H1 (cell line): Measurements from ENCODE around the gene ERMARD. TPM values are rescaled to one million over a fixed set of nuclear protein-coding genes. Genes with fewer than 3 reads are reported as not detected.

Experiments
- CTCF ChIA-PET: fragments of 300-600 bp; sonication (Branson Sonifier 250); formaldehyde crosslinking; loops from one replicate; lab custom pipeline; 2021; ENCODE audit not compliant: partially characterized antibody; lab: Charles Lee
- POLR2A ChIA-PET: fragments of 300-600 bp; sonication (Branson Sonifier 250); formaldehyde crosslinking; loops from one replicate; lab custom pipeline; 2021; ENCODE audit warnings: inconsistent platforms; ENCODE audit not compliant: partially characterized antibody; lab: Charles Lee
- DNase-seq, 2 experiments: peaks; one replicate each; pipeline versions ENCODE4 v3.0.0 to v3.0.0-alpha.2; 2010 to 2022; ENCODE audit warnings: low spot score in 2 of 2, low read depth in 1 of 2, mixed read lengths in 1 of 2
- FAIRE-seq: peaks from 2 replicates; lab custom pipeline; 2011; peaks lifted over from hg19 to GRCh38; lab: Jason Lieb, UNC
- H2AFZ ChIP-seq: 2 replicates; pipeline ENCODE4 v1.8.1; 2012; ENCODE audit warnings: low read length, inconsistent platforms
- H2AK5ac ChIP-seq: 2 replicates; pipeline ENCODE4 v1.6.1; 2013; ENCODE audit warnings: low read depth, low read length
- H2BK120ac ChIP-seq: replicated peaks from 2 replicates; pipeline ENCODE3; 2013; ENCODE audit warnings: low read depth, low read length, inconsistent platforms
- H2BK12ac ChIP-seq: 2 replicates; pipeline ENCODE4 v1.6.1; 2013; ENCODE audit warnings: low read depth, low read length
- H2BK15ac ChIP-seq: 2 replicates; pipeline ENCODE4 v1.6.1; 2013; ENCODE audit warnings: low read length
- H2BK20ac ChIP-seq: 2 replicates; pipeline ENCODE4 v1.6.1; 2013; ENCODE audit warnings: low read length
- H2BK5ac ChIP-seq: 2 replicates; pipeline ENCODE4 v1.6.1; 2013; ENCODE audit warnings: low read depth, low read length
- H3K14ac ChIP-seq: 2 replicates; pipeline ENCODE4 v1.6.1; 2013; ENCODE audit warnings: inconsistent platforms; ENCODE audit not compliant: insufficient read length
- H3K18ac ChIP-seq: 2 replicates; pipeline ENCODE4 v1.6.1; 2013; ENCODE audit warnings: low read length; ENCODE audit errors: extremely low read depth
- H3K23ac ChIP-seq: 2 replicates; pipeline ENCODE4 v1.6.1; 2013; ENCODE audit warnings: inconsistent platforms; ENCODE audit not compliant: insufficient read length
- H3K23me2 ChIP-seq: 2 replicates; pipeline ENCODE4 v1.6.1; 2013; ENCODE audit warnings: low read depth, low read length
- H3K27ac ChIP-seq: 2 replicates; pipeline ENCODE4 v1.6.1; 2011; ENCODE audit warnings: low read depth, low read length, inconsistent platforms
- H3K27me3 ChIP-seq, 4 experiments: replicated peaks in 1 of 4; 1 replicate in 1 of 4; 2 replicates in 3 of 4; pipeline versions ENCODE4 v1.6.1 to v1.8.1; 2011 to 2013; ENCODE audit warnings: low read length in 3 of 4, mild to moderate bottlenecking in 3 of 4, inconsistent platforms in 2 of 4, mixed read lengths in 2 of 4, moderate library complexity in 1 of 4; ENCODE audit not compliant: control insufficient read depth in 3 of 4, insufficient read depth in 3 of 4; ENCODE audit errors: extremely low read depth in 1 of 4
- H3K36me3 ChIP-seq, 4 experiments: 2 replicates each; pipeline versions ENCODE4 v1.6.1 to v1.8.1; 2011 to 2013; ENCODE audit warnings: mild to moderate bottlenecking in 4 of 4, low read length in 3 of 4, moderate library complexity in 2 of 4, control low read depth in 1 of 4, inconsistent platforms in 1 of 4; ENCODE audit not compliant: insufficient read depth in 4 of 4, control insufficient read depth in 2 of 4
- H3K4ac ChIP-seq: replicated peaks from 2 replicates; pipeline ENCODE3; 2013; ENCODE audit warnings: low read length, low read depth, mixed read lengths, inconsistent platforms; ENCODE audit not compliant: insufficient read length
- H3K4me1 ChIP-seq, 4 experiments: replicated peaks in 1 of 4; 1 replicate in 1 of 4; 2 replicates in 3 of 4; pipeline versions ENCODE4 v1.6.1 to v1.8.1; 2011 to 2013; ENCODE audit warnings: low read length in 3 of 4, inconsistent platforms in 2 of 4, mixed read lengths in 1 of 4; ENCODE audit not compliant: insufficient read depth in 4 of 4, control insufficient read depth in 3 of 4
- H3K4me2 ChIP-seq, 2 experiments: 2 replicates each; pipeline versions ENCODE4 v1.6.1 to v1.8.1; 2011 to 2013; ENCODE audit warnings: low read depth in 2 of 2, low read length in 2 of 2, control low read depth in 1 of 2, inconsistent platforms in 1 of 2, mild to moderate bottlenecking in 1 of 2; ENCODE audit not compliant: insufficient read depth in 1 of 2
- H3K4me3 ChIP-seq, 4 experiments: fragments of 200-600, 300-600 bp in 1 of 4; sonication (generic), shearing (Covaris generic), sonication (Bioruptor Twin) in 1 of 4; 2 replicates each; pipeline versions ENCODE4 v1.5.1 to v1.8.1; 2011 to 2016; ENCODE audit warnings: low read length in 4 of 4, low read depth in 3 of 4, control low read depth in 2 of 4, inconsistent platforms in 2 of 4, mild to moderate bottlenecking in 2 of 4, mixed read lengths in 1 of 4, moderate library complexity in 1 of 4; ENCODE audit not compliant: insufficient read depth in 2 of 4; ENCODE audit errors: extremely low read depth in 1 of 4
- H3K56ac ChIP-seq: replicated peaks from 2 replicates; pipeline ENCODE3; 2013; ENCODE audit warnings: low read depth, mild to moderate bottlenecking, mixed read lengths, low read length, inconsistent platforms; ENCODE audit not compliant: insufficient read length
- H3K79me1 ChIP-seq: 2 replicates; pipeline ENCODE4 v1.6.1; 2013; ENCODE audit warnings: low read depth, low read length, control low read depth
- H3K79me2 ChIP-seq, 2 experiments: 2 replicates each; pipeline versions ENCODE4 v1.6.1 to v1.8.1; 2012 to 2013; ENCODE audit warnings: low read length in 2 of 2, mild to moderate bottlenecking in 2 of 2, inconsistent platforms in 1 of 2; ENCODE audit not compliant: insufficient read depth in 2 of 2, control insufficient read depth in 1 of 2
- H3K9ac ChIP-seq, 4 experiments: replicated peaks in 1 of 4; 1 replicate in 1 of 4; 2 replicates in 3 of 4; pipeline versions ENCODE4 v1.6.1 to v1.8.1; 2011 to 2013; ENCODE audit warnings: low read depth in 3 of 4, low read length in 3 of 4, control low read depth in 2 of 4, mild to moderate bottlenecking in 2 of 4, moderate library complexity in 2 of 4, inconsistent platforms in 1 of 4; ENCODE audit errors: extremely low read depth in 1 of 4
- H3K9me3 ChIP-seq, 2 experiments: 2 replicates each; pipeline versions ENCODE4 v1.6.1 to v1.8.1; 2012 to 2013; ENCODE audit warnings: mild to moderate bottlenecking in 2 of 2, moderate library complexity in 2 of 2, control low read depth in 1 of 2, inconsistent platforms in 1 of 2, low read depth in 1 of 2, low read length in 1 of 2, mixed read lengths in 1 of 2; ENCODE audit not compliant: insufficient read depth in 2 of 2
- H4K20me1 ChIP-seq, 2 experiments: replicated peaks in 1 of 2; 2 replicates each; pipeline versions ENCODE3 to v1.8.1; 2011 to 2013; ENCODE audit warnings: inconsistent platforms in 2 of 2, low read length in 2 of 2, mild to moderate bottlenecking in 1 of 2; ENCODE audit not compliant: insufficient read depth in 2 of 2, control insufficient read depth in 1 of 2
- H4K5ac ChIP-seq: 2 replicates; pipeline ENCODE4 v1.6.1; 2013; ENCODE audit warnings: low read length, low read depth, mixed read lengths, inconsistent platforms; ENCODE audit not compliant: insufficient read length
- H4K8ac ChIP-seq: 2 replicates; pipeline ENCODE4 v1.8.0; 2013; ENCODE audit warnings: mild to moderate bottlenecking, moderate library complexity, low read length, inconsistent platforms; ENCODE audit not compliant: insufficient read depth; ENCODE audit errors: extremely low read depth
- H4K91ac ChIP-seq: replicated peaks from 2 replicates; pipeline ENCODE3; 2013; ENCODE audit warnings: low read length, mixed read lengths, inconsistent platforms; ENCODE audit not compliant: insufficient read length
- CHD1 ChIP-seq: IDR thresholded peaks from 2 replicates; pipeline ENCODE4 v1.6.1; 2012; ENCODE audit warnings: low read depth, low read length, improper control_type of control experiment
- CREB1 ChIP-seq: IDR thresholded peaks from 2 replicates; pipeline ENCODE4 v1.6.1; 2012; ENCODE audit warnings: inconsistent platforms
- GABPA ChIP-seq: IDR thresholded peaks from 2 replicates; pipeline ENCODE4 v1.6.1; 2011; ENCODE audit warnings: mild to moderate bottlenecking, low read length, moderate library complexity, borderline replicate concordance; ENCODE audit not compliant: insufficient read depth
- NANOG ChIP-seq: IDR thresholded peaks from 2 replicates; pipeline ENCODE4 v1.6.1; 2011; ENCODE audit warnings: low read length, low read depth, mild to moderate bottlenecking, inconsistent platforms; ENCODE audit not compliant: insufficient read depth, poor library complexity, severe bottlenecking
- PHF8 ChIP-seq: fragments of 200-600 bp; sonication (generic); conservative IDR thresholded peaks from 2 replicates; pipeline ENCODE4 v1.7.1; 2012; ENCODE audit warnings: low read depth, mild to moderate bottlenecking, inconsistent platforms, low read length, moderate library complexity
- POLR2AphosphoS5 ChIP-seq: IDR thresholded peaks from 2 replicates; pipeline ENCODE4 v1.6.1; 2011; ENCODE audit warnings: low read depth, low read length
- SP2 ChIP-seq: IDR thresholded peaks from 2 replicates; pipeline ENCODE4 v1.6.1; 2012; ENCODE audit warnings: mild to moderate bottlenecking, low read length, inconsistent platforms
- TAF7 ChIP-seq: optimal IDR thresholded peaks from 2 replicates; pipeline ENCODE3; 2011; ENCODE audit warnings: low read depth, mild to moderate bottlenecking, inconsistent platforms, low read length, moderate library complexity, borderline replicate concordance
- WGBS, 2 experiments: shearing (Covaris generic) in 1 of 2; methylation state at CpG; one replicate each; pipeline versions ENCODE4 v1.1.6 to v1.1.7; 2013 to 2015; ENCODE audit warnings: low lambda C conversion rate in 2 of 2, mixed read lengths in 2 of 2, inconsistent platforms in 1 of 2, low coverage in 1 of 2, missing lambda C conversion rate in 1 of 2; ENCODE audit not compliant: insufficient replicate concordance in 2 of 2, insufficient coverage in 1 of 2, insufficient read length in 1 of 2; ENCODE audit errors: extremely low coverage in 1 of 2, missing lambda C conversion rate in 1 of 2; 5-methylcytosine and 5-hydroxymethylcytosine counted together
- polyA plus RNA-seq, 7 experiments: library from polyadenylated mRNA; depleted of rRNA in 3 of 7; stranded (reverse) in 5 of 7; unstranded in 2 of 7; fragments of >200 nt in 5 of 7; fragments of 200-250 nt in 2 of 7; gene quantifications; 1 replicate in 5 of 7; 2 replicates in 1 of 7; 4 replicates in 1 of 7; pipeline versions ENCODE4 v1.2.1 to v1.2.3, GENCODE V29; 2011 to 2013; ENCODE audit warnings: missing spikeins in 2 of 7, mixed read lengths in 2 of 7
- total RNA-seq: library from RNA; stranded (reverse); fragmentation: NEBNext Ultra II Directional; extraction: Animal tissue kit (Norgen Biotek cat#: 25700); gene quantifications from 2 replicates; pipeline ENCODE4 v1.2.1, GENCODE V29; 2021

Gene ERMARD
- total and polyA plus RNA-seq, 2 of the 8 experiments (the other 6 are each of a cell fraction or from before 2014, with no cell fraction given): 12.2 to 25.6 TPM

- peaks cover 0 to 37% of the 10 kb centered on the region in 2 experiments; a peak in 2 of 4 replicates for H3K79me2 ChIP-seq
- peak within 1 kb of the TSS; percentile 83 for H2BK5ac ChIP-seq
- H3K9me3 ChIP-seq: no peaks in the 10 kb centered on the region
- H3K14ac ChIP-seq: peak within 1 kb of the TSS; percentile 8
- no peak within 1 kb of the TSS for H2BK120ac ChIP-seq
- peak within 1 kb of the TSS; percentile 83 to 96 (median 94) for H3K9ac ChIP-seq
- POLR2A ChIA-PET: interaction anchor here (1.1 to 5.9 kb wide), 6 partner anchors 16 to 39 kb away, joined by 4 to 58 read pairs (median 6); partner anchors contain the start of genes C6orf120, DYNLT2, ERMARD and WDR27
- peak within 1 kb of the TSS; percentile 56; the same call in 1 of the 2 replicates for H2AK5ac ChIP-seq
- peak within 1 kb of the TSS; percentile 93 for H3K27ac ChIP-seq
- 0 out of 2 replicates have a peak within 1 kb of the TSS, but pooled peaks have one; percentile 16 for H2BK20ac ChIP-seq
- peak within 1 kb of the TSS; percentile 86; the same call in 1 of the 2 replicates for H2BK12ac ChIP-seq
- WGBS, 2 experiments: 1% methylated on average over 46 of the region's 89 CpGs; no CpG with 5 or more reads in 1 of the 2 experiments
- H2AFZ ChIP-seq: peak within 1 kb of the TSS; percentile 39; the same call in 1 of the 2 replicates
- DNase-seq (peak in 1 of 2 experiments; percentile 84), FAIRE-seq (no peak)
- peak within 1 kb of the TSS; percentile 90 for H4K5ac ChIP-seq
- peak within 1 kb of the TSS; percentile 77 for H3K56ac ChIP-seq
- H3K4me3 ChIP-seq: peak within 1 kb of the TSS; percentile 76 to 87 (median 79)
- peaks cover 3% of the 10 kb centered on the region; the same call in 1 of the 2 replicates for H3K79me1 ChIP-seq
- CTCF ChIA-PET: interaction anchor here (0.6 to 1.3 kb wide), 2 partner anchors 23 to 41 kb away, joined by 3 read pairs; no protein-coding TSS in a partner anchor
- peak within 1 kb of the TSS; percentile 79 for H3K4ac ChIP-seq
- peak within 1 kb of the TSS; percentile 89 for H3K18ac ChIP-seq
- H3K23me2 ChIP-seq: peaks cover 15% of the 10 kb centered on the region
- no peaks in the 10 kb centered on the region; a peak in 1 of 8 replicates for H3K36me3 ChIP-seq
- H2BK15ac ChIP-seq: 0 out of 2 replicates have a peak within 1 kb of the TSS, but pooled peaks have one; percentile 14
- peak within 1 kb of the TSS; percentile 95 for H4K8ac ChIP-seq
- H4K20me1 ChIP-seq: peaks cover 1 to 13% of the 10 kb centered on the region in 2 experiments
- peak within 1 kb of the TSS; percentile 95 for H4K91ac ChIP-seq
- H3K4me2 ChIP-seq: peak within 1 kb of the TSS; percentile 92 to 97
- peaks cover 0 to 9% (median 4%) of the 10 kb centered on the region in 4 experiments; a peak in 5 of 7 replicates for H3K4me1 ChIP-seq
- H3K27me3 ChIP-seq: peaks cover 0 to 2% (median under 1%) of the 10 kb centered on the region in 4 experiments; a peak in 1 of 7 replicates
- H3K23ac ChIP-seq: no peak within 1 kb of the TSS
- TF ChIP-seq POLR2AphosphoS5 (peak; percentile 86), CREB1 (peak; percentile 56; the same call in 1 of the 2 replicates), TAF7 (peak; percentile 45), CHD1 (no peak), NANOG (no peak), PHF8 (peak; percentile 83), SP2 (no peak), GABPA (no peak)
Measured at GRCh38 chr6:169724494-169725124, 26.8 kb upstream of the ERMARD start, which contains the start of gene PHF10. PHF10 (minus strand) TSS chr6:169724500; CDS start chr6:169723931, 569 bp downstream.
